B cell (primary cell): ENCODE measurements around the gene HTR1D.

Experiments used
- CTCF ChIP-seq: fragments of 200-600 bp; IDR thresholded peaks from one replicate; pipeline ENCODE4 v1.8.0; 2022; ENCODE audit warnings: antibody characterized with exemption, mild to moderate bottlenecking
- EZH2 ChIP-seq: IDR thresholded peaks from 2 replicates; pipeline ENCODE4 v1.6.1; 2012; ENCODE audit warnings: borderline replicate concordance, low read depth, mild to moderate bottlenecking, moderate library complexity, low read length; ENCODE audit not compliant: insufficient read depth, poor library complexity, severe bottlenecking

- TF ChIP-seq CTCF (no peak), EZH2 (no peak)
These were observed 48.7 kb downstream of the HTR1D start, which contains the start of gene LUZP1 for GRCh38 chr1:23168445-23169194.
